ENCODE measurements around the gene ANKRD36. TPM values are rescaled to one million over a fixed set of nuclear protein-coding genes. Genes with fewer than 3 reads are reported as not detected.
"Not testable (repeated sequence)": the region's sequence is repeated elsewhere in the genome, so short reads cannot be mapped to it uniquely, and the experiment has no call there.

Gene ANKRD36
- polyA plus RNA-seq, 3 donors: 0.93 to 1.9 (median 1.1) TPM

DNA sequence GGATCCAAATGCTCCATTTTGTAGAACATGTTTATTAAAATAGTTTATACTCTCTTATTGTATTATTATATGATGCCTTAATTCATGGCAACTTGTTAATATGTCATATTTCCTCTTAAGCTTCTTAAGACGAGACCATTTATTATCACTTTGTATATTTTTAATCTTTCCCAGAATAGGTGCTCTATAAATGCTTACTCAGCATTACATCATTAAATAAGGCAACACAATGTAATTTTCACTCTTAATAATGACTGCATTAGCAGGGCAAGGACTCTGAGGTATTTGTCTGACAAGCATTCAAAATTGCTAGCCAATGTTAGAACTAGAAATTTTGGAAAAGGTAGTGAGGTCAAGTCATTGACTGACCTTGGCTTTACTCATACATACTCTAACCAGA is 180.7 kb downstream of the ANKRD36 start:
- H3K27ac Mint-ChIP-seq; H3K27me3 Mint-ChIP-seq (ENCODE audit: low read depth in 3 of 3); H3K4me3 Mint-ChIP-seq; H3K36me3 ChIP-seq (replicated peaks in 1 of 2; ENCODE audit: control insufficient read depth in 1 of 2, insufficient read depth in 2 of 2, low read length in 2 of 2); H3K4me1 Mint-ChIP-seq; H3K9ac ChIP-seq (ENCODE audit: insufficient read depth, low read length, poor library complexity, severe bottlenecking); H3K9me3 Mint-ChIP-seq; H3K36me3 Mint-ChIP-seq; H3K27me3 ChIP-seq (ENCODE audit: control insufficient read depth in 2 of 2, insufficient read depth in 2 of 2, low read length in 2 of 2); H3K9me3 ChIP-seq (replicated peaks in 1 of 2; ENCODE audit: control insufficient read depth in 1 of 2, insufficient read depth in 1 of 2, low read length in 2 of 2); H3K79me2 ChIP-seq (ENCODE audit: insufficient read depth, low read length); H2AFZ ChIP-seq (ENCODE audit: insufficient read depth, low read depth, low read length, poor library complexity, severe bottlenecking); H3K27ac ChIP-seq (ENCODE audit: low read depth in 1 of 2, low read length in 2 of 2); DNase-seq; intact Hi-C loops (cut with micrococcal nuclease); H4K20me1 ChIP-seq (ENCODE audit: insufficient read depth, low read length); H3K4me1 ChIP-seq (ENCODE audit: control insufficient read depth in 1 of 2, insufficient read depth in 2 of 2, low read length in 2 of 2); H3K4me3 ChIP-seq (replicated peaks in 1 of 3; ENCODE audit: low read depth in 2 of 3, low read length in 3 of 3); H3K4me2 ChIP-seq (replicated peaks; ENCODE audit: extremely low read depth, low read length, poor library complexity, severe bottlenecking): not testable (repeated sequence)
- WGBS (ENCODE audit: insufficient coverage): no CpG with 5 or more reads among the region's 1 CpG

Small RNA genes lying within 50 kb of the gene (small RNA-seq; reads per million reads assigned to genes)
- not detected for gene RN7SL313P (ENCODE audit: insufficient read length, low read depth)

Other genes with a start within 250 kb of the ANKRD36 start
- 1 to 10 TPM in 1 of 3 donors, under 1 TPM in 2; 0.08 to 5.7 (median 0.21) TPM for gene SEMA4C, start 243.1 kb upstream of the ANKRD36 start, polyA plus RNA-seq
- gene FAM178B, start 126.6 kb upstream of the ANKRD36 start, polyA plus RNA-seq: not detected
- gene FAHD2B, start 18.3 kb upstream of the ANKRD36 start, polyA plus RNA-seq: under 1 TPM; 0.39 to 0.57 (median 0.40) TPM

Measured in CD14-positive monocyte (primary cell).